CD4-positive, alpha-beta T cell treated with Interleukin-21 for 1 hour (primary cell): ENCODE measurements around the gene NRCAM.

ENCODE experiments used
- DNase-seq: peaks from one replicate; pipeline ENCODE4 v3.0.0-alpha.2; 2020

The NRCAM gene

DNA sequence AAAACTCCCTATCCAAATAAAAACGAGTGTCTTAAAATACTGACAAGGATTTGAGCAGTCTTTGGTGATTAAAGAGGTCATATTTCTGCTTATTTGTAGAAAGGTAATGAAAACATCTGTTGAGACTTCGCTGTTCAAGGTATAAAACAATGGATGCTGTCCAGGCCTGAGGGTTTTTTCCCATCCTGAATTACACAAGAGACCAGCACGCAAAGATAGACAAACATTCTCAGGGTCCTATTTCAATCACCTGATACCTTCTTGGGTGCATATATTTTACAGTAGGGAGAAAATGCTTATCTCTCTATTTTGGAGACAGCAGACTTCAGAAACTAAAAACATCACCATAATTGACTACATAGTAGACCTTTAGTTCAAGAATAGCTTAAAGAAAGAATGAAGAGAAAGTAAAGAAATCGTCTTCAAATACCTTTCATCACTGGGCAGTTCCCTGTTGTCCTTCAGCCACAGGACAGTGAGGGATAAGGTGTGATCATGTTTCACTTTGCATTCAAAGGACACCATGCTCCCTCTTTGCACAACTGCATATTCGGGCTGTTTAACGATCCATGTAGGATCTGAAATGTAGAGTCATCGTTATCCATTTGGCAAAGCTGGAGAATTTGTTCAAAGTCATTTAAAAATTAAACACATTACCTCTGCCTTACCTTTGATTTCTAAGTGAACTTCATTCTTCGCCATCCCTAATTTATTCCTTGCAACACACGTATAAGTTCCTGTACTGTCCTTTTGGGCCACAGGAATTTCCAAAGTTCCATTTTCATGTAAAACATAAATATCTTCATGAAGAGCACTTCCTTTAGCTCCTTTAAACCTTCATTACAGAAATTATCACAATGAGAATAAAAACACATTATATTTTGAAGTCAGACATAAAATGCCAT is 262.4 kb downstream of the NRCAM start:
- no peak for DNase-seq

DNA sequence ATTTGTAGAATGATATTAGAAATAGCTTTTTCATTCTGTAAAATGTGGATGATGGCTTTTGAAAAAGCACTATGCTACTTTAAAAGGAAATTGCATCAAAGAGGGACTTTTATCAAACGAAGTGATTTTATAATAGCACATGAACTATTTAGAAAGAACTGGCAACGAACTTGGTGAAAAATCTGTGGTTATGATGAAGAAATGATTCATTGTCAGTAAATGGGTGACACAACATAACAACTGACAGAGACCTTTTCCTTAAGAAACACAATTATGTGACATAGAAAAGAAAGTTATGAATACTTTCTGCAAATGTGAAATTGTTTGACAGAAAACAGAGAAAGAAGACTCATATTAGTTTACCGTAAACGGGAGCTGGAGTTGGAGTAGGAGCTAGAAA is 265.3 kb downstream of the NRCAM start:
- no peak for DNase-seq

DNA sequence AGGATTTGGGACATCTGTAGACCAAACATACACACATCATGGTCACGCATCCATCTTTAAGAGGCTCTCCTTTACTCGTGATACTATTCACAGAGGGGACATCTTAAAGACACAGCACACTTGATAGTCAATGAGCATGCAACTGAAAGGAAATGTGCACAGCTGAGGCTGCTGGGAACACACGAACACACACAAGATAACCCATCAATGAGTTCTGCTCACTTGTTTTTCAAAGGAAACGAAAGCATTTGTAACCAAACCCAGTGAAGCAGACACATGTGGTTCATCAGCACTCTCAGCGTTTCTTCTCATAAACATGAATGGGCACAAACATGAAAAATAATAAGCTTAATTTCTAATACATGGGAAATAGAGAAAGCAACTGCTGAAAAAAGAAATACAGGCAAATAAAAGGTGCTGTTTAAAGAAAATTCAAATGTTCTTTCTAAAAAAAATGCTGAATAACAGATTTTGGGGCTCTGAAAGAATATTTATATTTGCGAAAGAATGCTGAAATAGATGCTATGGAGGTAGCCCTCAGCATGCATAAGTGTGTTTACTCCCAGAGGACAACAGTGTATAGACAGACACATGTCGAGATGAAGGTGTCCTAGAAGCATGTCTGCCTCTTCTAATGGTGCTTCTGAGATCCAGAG is 266.4 kb downstream of the NRCAM start:
- DNase-seq, result no peak

DNA sequence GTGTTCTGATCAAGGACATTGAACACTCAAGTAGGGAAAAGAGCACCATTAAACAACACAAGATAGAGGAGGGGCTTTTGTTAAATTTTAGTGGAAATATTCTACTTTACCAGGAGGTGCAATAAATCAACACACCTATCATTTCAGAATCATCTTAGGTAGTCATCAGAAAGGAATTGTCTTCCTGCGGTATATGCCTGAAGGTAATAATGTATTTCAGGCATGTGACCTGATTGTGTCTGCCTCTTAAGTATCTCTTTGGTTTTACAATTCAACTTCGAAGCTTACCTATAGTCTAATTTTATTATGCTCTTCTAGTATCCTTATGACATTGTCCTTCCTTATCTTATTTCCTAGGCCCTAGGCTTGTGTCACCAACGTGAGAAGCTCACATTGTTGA is 267.5 kb downstream of the NRCAM start:
- no peak for DNase-seq

DNA sequence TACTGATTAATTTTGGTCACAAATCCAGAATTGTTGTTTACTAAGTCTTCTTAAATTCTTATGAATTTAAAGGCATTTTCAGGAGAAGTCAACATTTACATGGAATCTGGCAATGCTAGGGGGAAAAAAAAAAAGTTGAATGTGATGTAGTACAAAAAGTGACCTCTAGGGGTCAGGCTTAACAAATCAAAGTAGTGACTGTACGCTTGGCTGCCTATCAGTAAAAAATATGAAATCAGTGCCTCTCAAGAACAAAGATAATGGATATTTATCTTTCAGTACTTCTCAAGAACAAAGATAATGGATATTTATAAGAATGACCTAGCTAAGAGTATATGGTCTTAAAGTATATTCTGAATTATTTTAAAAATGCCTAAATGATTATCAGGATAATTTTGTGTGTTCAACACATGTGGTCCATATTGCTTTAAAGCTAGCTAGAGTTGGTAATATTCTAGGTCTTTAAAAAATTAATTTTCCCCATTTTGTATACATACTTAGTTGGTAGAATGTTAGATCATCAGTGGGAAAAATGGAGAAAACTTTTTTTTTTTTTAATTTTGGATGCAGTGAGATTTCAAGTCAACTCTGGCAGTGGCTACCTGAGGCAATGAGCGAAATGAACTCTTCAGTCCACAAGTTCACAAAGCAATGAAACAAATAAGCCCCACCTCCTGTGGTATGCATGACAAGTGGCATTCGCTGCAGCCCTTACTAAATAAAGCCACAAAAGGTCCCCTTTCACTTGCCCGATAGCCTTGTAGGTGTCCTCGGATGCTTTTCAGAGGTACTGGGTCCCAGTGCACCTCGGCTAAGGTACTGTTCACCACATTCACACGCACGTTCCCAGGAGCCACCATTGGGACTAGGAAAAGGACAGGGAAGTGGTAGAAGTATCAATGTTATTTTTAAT is 274.9 kb downstream of the NRCAM start:
- DNase-seq, result peak; percentile 30

DNA sequence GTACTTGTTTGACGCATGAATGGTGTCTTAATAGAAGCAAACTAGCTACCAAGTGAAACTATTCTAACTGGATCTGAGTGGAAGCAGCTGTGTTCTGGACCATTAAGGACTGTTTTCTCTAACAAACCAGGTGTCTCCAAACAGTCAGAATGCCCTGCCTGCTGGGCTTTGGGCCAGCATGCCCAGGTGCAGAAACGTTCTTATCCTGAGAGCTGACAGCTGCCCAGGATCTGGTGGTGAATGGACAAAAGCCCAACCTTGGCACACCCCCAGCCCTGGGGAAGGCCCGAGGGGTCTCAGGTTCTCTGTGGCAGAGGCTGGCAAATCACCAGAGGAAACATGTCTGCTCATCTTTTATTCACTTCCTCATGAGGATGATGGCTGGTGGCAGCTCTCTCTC is 277.8 kb downstream of the NRCAM start:
- DNase-seq, result no peak

DNA sequence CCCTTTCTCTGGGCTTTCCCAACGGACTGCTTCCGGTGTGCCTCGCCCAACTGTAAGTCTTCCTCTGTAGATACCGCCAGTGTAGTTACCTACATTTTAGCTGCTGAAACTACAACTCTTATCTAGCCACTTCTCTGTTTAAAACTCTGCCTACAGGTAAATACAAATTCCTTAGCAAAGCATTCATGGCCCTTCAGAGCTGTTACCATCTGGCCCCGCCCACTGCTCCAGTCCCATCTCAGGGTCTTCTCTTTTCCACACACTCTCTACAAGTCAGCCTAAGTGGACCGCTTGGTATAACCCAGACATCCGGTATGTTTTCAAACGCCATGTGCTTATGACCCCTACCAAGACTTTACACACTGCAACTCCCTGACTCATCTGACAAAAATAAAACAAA is 285.1 kb downstream of the NRCAM start:
- no peak for DNase-seq

DNA sequence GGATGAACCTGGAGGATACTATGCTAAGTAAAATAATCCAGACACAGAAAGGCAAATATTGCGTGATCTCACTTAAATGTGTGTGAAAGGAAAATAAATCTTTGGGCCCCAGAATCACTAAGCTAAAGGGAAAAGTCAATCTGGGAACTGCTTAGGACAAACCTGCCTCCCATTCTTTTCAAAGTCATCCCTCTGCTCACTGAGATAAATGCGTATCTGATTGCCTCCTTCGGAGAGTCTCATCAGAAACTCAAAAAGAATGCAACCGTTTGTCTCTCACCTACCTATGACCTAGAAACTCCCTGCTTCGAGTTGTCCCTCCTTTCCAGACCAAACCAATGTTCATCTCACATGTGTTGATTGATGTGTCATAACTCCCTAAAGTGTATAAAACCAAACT is 286.0 kb downstream of the NRCAM start:
- no peak for DNase-seq

DNA sequence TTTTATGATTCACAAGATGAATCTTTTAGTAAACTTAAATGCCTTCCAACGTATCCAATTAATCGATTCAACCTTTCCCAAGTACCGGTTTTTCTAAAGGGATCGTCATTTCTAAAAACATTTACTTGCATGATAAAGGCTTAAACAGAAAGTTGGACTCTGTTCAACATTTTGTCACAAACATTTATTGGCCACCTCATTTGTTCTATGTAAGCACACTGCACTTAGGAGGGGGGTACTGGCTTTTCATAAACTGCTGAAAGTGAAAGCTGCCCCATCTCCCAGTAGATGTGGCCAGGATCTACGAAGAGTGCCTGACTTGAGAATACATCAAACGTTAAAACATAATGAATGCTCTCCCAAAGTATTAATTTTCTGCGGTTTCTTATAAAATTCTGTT is 288.8 kb downstream of the NRCAM start:
- DNase-seq, result no peak

DNA sequence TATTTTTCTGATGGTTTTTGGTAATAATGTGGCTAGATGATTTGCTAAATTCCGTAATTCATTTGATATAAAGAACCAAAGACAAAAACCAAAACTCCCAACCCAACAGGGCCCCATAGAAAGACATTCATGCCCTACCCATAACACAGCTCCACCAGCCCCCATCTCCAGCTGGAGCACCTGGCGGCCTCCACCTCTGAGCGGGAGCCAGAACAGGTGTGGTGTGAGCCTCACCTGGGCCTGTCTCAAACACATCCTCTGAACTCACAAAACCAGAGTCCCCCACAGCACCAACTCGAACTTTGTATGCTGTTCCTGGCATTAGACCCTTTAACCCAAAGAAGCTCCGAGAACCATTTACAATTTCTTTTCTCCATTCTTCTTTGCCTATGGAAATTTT is 289.5 kb downstream of the NRCAM start:
- no peak for DNase-seq

DNA sequence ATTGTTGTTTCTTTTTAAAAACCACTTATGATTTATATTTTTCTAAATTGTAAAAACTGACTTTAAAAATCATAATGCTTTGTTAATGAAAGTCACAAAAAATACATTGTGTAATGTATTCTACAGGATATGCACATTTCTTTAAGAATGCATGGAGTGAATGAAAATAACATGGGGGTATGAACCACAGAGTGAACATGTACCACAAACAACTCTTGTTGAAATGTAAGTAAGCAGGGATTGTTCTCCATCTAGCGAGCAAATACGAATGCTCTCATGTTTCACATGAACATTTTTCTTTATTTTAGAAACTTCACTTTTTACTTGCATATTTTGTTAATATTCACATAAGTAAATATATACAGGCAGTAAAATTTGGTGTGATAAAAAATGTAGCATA is 290.5 kb downstream of the NRCAM start:
- DNase-seq, result no peak

DNA sequence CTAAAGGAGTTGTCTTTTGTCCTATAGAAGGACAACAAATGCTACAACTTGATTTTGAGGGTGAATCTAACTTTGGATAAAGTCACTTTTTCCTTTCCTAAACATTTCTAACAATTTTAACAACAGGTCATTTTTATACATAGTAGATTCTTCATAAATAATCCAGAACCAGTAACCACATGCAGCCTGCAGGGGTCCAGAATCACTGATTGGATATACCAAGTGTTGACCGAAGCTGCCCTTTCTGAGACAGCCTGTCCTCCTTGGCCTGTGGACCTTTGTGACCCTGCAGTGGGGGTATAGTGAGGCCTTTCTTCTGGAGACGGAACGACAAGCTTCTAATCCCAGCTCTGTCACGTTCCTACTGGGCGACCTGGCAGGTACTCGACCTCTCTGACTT is 291.3 kb downstream of the NRCAM start:
- DNase-seq, result no peak

DNA sequence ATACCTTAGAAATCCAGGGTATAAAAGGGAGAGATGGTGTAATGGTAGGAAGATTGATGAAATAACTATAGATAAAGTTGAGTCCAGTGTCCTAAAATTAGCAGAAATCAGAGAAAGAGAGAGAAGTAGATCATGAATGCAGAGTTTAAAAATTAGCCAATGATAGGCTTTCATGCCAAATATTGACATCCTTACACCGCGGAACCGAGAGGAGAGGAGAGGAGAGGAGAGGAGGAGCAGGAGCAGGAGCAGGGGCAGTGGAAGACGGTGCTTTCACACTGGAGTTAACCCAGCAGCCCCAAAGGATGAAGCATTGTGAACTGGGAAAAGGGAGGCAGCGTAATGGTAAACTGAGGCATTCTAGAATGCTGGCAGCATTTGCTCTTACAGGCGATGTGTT is 291.9 kb downstream of the NRCAM start:
- DNase-seq, result no peak

DNA sequence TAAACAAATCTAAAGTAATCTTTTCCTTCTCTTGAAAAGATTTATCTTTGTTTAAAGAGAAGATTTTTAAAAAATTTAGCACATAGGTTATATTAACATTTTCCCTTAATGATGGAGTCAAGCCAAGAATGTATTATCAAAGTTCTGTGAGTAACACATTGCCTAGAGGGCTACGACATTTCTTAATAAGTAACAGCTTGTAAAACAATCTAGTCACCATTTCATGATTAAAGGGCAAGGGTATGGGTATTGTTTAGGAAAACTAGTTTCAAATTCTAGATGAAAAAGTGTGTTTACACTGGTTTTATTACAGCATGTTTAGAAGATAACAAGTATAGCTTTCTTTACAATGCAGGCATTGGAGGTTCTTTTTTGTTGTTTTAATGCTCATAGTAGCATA is 297.5 kb downstream of the NRCAM start:
- DNase-seq, result no peak

DNA sequence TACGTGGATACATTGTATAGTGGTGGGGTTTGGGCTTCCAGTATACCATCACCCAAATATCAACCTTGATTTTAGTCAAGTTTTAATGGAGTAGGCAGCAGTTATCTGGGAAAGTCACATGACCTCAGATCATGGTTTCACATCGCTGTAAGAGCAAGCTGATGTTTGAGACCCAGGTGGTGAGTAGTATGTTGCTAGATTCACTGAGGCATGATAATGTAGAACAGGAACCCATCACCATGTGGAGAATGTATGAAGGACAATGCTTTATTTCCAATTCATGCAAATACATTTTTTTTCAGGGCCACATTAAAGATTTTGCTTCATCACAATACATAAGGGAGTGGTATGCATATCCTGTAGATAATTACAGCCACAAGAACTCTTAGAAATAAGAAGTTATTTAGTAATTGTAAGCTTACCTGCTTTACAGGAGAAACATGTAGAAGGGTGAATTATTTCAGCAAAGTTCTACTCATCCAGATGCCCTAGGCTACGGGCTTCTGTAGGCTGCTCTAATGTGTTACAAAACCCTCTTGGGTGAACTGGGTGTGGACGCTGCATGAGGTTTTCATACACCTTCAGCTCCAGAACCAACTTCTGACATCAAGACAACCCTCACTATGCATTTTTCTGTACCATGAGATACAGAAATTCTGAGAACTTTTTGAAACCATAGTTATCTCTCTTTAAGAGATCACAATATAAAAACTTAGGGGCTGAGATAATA is 298.5 kb downstream of the NRCAM start:
- no peak for DNase-seq

DNA sequence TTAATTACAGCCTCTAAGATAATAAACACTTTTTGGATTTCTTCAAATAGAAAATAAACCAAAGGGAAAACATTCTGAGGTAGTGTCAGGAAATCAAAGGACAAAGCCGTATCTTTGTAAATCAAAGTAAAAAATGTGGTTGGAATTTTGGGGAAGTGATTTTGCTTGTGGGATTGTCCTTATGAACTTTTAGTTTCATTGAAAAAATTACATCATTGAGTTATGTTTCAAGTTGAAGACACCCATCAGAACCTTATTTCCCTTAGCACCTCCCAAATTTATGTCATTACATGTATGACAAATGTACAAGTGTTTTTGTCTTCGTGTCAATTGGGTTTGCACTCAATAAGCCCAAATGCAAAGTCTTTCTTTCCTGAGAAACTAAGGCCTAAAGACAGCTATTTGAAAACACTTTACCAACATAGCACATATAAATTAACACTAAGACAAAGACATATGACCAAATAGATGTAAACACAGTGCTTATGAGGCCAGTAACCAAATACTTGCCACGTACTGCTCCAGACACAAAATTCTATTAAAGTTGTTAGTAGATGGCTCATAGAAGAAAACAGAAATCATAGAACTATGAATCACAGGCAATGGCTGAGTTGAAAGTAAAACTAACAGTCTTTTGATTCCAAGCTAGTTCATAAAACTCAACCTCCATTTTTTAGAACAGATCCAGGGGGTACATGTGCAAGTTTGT is 299.2 kb downstream of the NRCAM start:
- no peak for DNase-seq

DNA sequence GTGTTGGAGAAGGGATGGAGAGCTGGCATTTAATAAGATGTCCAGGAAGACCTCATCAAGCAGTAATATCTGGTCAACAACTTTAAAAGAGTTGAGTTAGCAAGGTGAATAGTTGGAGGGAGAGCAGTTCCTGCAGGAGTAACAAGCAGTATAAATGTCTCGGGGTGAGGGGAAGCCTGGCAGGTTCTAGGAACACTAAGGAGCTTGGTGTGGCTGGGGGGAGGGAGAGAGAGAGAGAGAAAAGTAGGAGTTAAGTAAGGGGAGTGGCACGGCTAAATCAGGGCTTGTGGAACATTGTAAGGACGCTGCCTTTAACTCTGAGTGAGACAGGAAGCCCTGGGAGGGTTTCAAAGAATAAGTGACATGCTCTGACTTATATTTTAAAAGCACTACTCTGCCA is 304.0 kb downstream of the NRCAM start:
- DNase-seq, result no peak

DNA sequence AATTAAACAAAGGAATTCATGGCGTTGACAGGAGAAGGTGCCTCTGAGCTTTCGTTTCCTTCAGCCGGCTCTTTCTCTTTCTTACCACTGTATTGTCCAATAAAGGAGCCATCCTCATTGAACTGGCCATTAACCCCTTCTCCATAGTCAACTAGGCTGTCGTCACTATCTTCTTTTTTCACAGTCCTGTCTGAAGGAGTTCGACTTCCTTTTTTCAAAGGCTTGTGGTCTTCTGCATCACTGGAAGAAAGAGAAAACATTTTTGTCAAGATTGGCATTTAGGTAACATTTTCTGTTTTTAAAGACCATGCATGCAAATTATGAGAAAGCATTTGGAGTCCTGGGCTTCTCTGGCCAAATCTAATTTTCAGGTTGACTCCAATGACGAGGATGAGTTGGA is 306.3 kb downstream of the NRCAM start:
- DNase-seq, result no peak

DNA sequence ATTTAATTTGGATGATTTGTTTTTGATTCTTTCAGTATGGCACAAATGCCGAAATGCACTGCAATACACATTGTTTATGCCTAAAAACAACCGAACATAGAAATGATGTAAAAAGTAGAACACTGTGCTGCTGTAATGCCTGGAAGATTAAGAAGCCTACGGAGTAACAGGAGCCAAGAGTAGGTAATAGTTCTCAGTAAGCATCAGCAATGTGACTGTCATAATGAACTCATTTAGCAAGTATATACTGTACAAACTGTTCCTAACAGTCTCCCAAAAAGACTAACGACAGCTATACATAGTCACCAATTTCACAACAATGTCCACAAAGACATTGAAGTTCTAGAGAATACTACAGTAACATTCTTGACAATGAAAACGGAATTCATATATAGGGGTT is 307.1 kb downstream of the NRCAM start:
- DNase-seq, result no peak

DNA sequence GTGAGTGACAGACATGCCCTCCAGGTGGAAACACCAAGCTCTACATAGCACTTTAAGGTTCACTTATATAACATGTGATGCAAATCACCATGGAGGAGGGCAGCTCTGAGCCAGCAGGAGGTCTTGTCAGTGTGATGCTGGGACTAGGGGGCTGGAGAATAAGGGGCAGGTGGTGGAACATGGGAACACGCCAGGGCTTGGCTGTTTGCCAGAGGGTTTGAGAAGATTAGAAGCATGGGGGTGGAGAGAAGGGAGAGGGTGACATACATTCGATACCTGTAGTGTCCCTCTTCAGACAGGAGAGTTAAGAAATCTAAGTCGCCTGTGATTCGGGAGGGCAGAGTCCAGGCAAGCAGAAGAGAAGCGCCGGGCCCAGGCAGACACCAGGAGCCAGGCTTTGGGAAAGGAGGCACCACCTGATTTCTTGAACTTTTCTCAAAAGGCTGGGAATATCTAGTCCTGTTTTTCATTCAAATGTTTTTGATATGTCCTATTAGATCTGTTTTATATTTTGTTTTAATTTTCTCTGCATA is 309.1 kb downstream of the NRCAM start:
- no peak for DNase-seq

DNA sequence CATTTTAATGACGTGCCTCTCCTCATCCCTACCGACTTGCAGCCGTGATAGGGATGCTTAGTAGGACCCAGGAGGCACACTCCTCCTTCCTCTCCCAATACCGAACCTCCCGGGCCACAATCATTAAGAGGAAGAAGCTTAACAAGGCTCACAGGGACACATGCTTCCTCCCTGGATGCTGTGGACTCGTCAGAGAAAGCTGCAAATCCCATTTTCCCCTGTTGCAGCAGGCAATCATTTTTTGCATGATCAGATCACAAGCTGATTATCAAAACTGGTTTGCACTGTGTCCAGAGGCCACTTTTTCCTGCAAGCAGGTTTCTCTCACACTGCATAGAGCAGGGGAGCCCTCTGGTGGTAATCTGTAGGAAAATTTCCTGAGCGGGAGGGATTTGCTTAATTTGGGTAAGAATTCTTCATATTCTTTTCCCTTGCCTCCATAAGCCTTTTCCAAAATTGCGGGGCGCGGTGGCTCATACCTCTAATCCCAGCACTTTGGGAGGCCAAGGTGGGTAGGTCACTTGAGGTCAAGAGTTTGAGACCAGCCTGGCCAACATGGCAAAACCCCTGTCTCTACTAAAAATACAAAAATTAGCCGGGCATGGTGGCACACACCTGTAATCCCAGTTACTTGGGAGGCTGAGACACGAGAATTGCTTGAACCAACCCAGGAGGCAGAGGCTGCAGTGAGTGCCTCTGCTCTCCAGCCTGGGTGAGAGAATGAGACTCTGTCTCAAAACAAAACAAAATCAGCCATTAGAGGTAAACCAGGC is 310.0 kb downstream of the NRCAM start:
- DNase-seq, result peak; percentile 46
